ENCODE results near the gene NCOA6.
"Not testable (repeated sequence)": the region's sequence is repeated elsewhere in the genome, so short reads cannot be mapped to it uniquely, and the experiment has no call there.

NCOA6 gene

GRCh38 chr20:34773726-34774125, 51.7 kb downstream of the NCOA6 start:
- peak; percentile 35 for DNase-seq

- DNase-seq, result no peak
Measured at GRCh38 chr20:34772437-34772836, 53.0 kb downstream of the NCOA6 start.

- peak; percentile 7 for DNase-seq
Measured at GRCh38 chr20:34771680-34772081, 53.8 kb downstream of the NCOA6 start.

- DNase-seq, result peak; percentile 51
Measured at GRCh38 chr20:34768096-34768495, 57.4 kb downstream of the NCOA6 start.

- DNase-seq, result no peak
Measured at GRCh38 chr20:34762031-34762555, 63.4 kb downstream of the NCOA6 start.

GRCh38 chr20:34755367-34755766, 70.1 kb downstream of the NCOA6 start:
- DNase-seq, result no peak

GRCh38 chr20:34754611-34755010, 70.8 kb downstream of the NCOA6 start:
- no peak for DNase-seq

- peak; percentile 15 for DNase-seq
Measured at GRCh38 chr20:34753706-34754461, 71.6 kb downstream of the NCOA6 start.

- DNase-seq, result no peak
Measured at GRCh38 chr20:34751453-34751852, 74.0 kb downstream of the NCOA6 start.

- no peak for DNase-seq
Measured at GRCh38 chr20:34750484-34750883, 75.0 kb downstream of the NCOA6 start.

GRCh38 chr20:34748709-34749108, 76.7 kb downstream of the NCOA6 start:
- no peak for DNase-seq

GRCh38 chr20:34747479-34747878, 78.0 kb downstream of the NCOA6 start:
- DNase-seq, result no peak

- no peak for DNase-seq
Measured at GRCh38 chr20:34746674-34747073, 78.8 kb downstream of the NCOA6 start.

GRCh38 chr20:34744847-34745246, 80.6 kb downstream of the NCOA6 start:
- DNase-seq, result no peak

GRCh38 chr20:34744340-34744739, 81.1 kb downstream of the NCOA6 start:
- DNase-seq, result no peak

- no peak for DNase-seq
Measured at GRCh38 chr20:34743039-34743438, 82.4 kb downstream of the NCOA6 start.

- no peak for DNase-seq
Measured at GRCh38 chr20:34736106-34736735, 89.2 kb downstream of the NCOA6 start.

GRCh38 chr20:34732523-34732922, 92.9 kb downstream of the NCOA6 start:
- no peak for DNase-seq

GRCh38 chr20:34729416-34729815, 96.0 kb downstream of the NCOA6 start:
- no peak for DNase-seq

GRCh38 chr20:34724172-34724571, 101.3 kb downstream of the NCOA6 start:
- DNase-seq, result no peak

- not testable (repeated sequence) for DNase-seq
Measured at GRCh38 chr20:34722560-34722959, 102.9 kb downstream of the NCOA6 start.

GRCh38 chr20:34720266-34720665, 105.2 kb downstream of the NCOA6 start:
- no peak for DNase-seq

- not testable (repeated sequence) for DNase-seq
Measured at GRCh38 chr20:34719242-34720017, 106.0 kb downstream of the NCOA6 start.

Measured in fibroblast of upper back skin (primary cell).